GM19438 (cell line): ENCODE measurements around the gene IMMP2L.
"Not testable (repeated sequence)": the region's sequence is repeated elsewhere in the genome, so short reads cannot be mapped to it uniquely, and the experiment has no call there.

Source experiments
- ATAC-seq: cut with Tn5 transposase; IDR thresholded peaks from one replicate; pipeline ENCODE4 v1.9.1; 2021; ENCODE audit warnings: low read depth; ENCODE audit not compliant: unreplicated experiment

Gene IMMP2L

DNA sequence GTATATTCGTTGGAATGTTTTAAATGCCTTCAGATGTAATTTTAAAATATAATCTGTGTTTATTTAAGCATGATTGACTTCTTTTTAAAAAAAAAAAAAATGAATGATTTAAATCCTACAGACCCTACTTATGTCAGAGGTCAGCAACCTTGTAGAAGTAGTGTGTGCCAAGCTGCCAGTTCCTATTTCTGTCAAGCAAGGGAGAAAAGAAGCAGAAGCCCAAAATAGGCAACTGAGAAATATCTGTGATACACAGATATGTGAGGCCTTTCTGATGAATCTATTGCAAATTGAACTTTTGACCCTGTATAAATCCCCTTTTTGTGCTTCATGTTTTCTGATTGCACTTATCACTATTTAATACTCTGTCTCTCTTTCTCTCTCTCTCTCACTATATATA lies 271.9 kb downstream of the IMMP2L start:
- ATAC-seq = no peak

DNA sequence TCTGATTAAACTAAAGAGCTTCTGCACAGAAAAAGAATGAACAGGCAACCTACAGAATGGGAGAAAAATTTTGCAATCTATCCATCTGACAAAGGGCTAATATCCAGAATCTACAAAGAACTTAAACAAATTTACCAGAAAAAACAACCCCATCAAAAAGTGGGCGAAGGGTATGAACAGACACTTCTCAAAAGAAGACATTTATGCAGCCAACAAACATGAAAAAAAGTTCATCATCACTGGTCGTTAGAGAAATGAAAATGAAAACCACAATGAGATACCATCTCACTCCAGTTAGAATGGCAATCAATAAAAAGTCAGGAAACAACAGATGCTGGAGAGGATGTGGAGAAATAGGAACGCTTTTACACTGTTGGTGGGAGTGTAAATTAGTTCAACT lies 273.9 kb downstream of the IMMP2L start:
- not testable (repeated sequence) for ATAC-seq

DNA sequence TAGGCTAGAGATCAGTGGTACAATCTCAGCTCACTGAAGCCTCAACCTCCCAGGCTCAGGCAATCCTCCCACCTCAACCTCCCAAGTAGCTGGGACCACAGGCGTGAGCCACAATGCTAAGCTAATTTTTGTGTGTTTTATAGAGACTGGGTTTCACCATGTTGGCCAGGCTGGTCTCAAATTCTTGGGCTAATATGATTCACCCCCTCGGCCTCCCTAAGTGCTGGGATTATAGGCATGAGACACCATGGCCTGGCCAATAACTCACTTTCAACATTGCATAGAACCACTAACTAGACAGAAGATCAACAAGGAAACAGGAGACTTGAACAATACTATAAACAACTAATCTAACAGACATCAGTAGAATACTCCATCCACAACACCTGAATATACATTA lies 279.7 kb downstream of the IMMP2L start:
- ATAC-seq = no peak

DNA sequence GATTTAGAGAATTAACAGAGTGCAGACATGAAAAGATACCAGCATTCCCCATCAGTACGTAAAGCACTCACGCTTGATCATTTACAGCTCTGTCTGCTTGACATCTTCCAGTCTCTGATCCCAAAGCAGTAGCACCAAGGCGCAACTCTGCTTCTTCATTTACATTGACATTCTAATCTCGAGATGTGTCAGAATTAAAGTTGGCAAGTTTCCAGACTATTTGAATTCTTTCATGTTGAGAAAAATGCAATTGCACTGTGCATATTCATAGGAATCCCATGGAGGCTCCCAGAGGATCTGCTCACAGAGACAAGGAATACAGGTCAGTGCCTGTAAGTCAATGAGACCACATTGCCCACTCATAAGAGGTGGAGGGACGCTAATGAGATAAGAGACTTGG lies 287.4 kb downstream of the IMMP2L start:
- no peak for ATAC-seq

DNA sequence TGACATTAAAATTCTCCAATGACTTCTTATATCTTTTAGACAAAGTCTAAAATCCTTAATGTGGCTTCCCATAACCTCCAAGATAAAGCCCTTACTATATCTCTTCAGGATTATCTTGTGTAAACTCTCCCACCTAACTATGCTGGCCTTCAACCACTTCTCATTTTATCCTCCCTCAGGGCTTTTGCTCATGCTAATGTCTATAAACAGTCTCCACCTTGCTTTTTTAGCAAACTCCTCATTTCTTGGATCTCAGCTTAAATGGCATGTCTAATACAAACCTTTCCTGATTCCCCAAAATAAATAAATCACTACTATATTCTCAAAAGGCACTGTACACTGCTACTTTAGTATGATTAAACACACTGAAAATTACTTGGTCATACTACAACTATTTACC lies 290.2 kb downstream of the IMMP2L start:
- ATAC-seq = no peak

- ATAC-seq = not testable (repeated sequence)
Observed at GRCh38 chr7:111270794-111271193, 291.5 kb downstream of the IMMP2L start.

DNA sequence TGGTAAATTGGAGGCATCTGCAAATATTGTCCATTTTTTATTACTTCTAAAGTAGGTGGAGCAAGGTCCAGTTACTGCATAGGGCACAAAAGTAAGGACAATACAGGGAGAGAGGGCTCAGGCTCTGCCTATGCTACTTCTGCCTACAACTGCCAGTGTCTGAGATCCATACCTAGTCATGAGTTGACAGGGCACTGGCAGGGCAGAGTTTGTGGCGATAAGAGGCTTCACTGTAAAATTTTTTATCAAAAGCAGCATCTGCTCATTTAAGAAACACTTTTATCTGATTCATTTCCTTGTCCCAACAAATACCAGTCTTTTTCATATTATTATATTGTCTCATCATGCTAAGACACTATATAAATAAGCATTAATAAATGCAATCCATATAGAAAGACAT lies 293.4 kb downstream of the IMMP2L start:
- no peak for ATAC-seq

DNA sequence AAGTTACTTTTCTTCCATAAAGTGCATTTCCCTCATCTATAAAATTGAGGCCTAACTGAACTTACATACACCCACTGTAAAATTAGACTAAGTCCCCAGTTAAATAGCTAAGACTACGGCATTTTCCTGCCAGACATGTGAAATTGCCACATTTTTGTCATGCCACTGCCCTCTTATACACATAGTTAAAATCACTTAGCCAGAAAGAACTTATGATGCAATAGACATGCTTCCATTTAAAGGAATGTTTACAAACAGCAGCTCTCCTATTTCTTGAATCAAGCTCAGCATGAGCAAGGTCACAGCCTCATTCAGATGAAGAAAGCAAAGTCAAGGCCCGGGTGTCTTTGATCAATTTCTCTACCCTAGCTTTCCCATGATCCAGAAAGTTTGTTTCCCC lies 295.7 kb downstream of the IMMP2L start:
- no peak for ATAC-seq

DNA sequence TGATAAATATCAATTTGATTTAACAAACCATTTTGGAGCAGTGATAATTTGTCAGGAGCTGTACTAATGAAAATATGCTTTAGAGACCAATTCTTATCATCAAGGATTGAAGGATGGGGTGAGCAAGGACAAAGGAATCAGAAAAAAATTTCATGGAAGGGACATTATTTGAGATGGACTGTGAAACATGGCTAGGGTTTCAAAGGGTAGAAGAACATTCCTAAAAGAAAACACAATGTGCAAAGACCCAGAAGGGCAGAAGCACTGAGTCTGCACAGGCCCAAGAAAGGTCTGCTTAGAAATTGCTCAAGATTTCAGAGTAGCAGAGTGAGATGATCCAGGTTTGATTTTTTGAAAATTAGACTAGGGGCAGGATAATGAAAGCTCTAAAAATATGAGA lies 296.9 kb downstream of the IMMP2L start:
- no peak for ATAC-seq

- ATAC-seq = no peak
Observed at GRCh38 chr7:111264981-111265380, 297.3 kb downstream of the IMMP2L start.

- no peak for ATAC-seq
Observed at GRCh38 chr7:111264111-111264868, 298.0 kb downstream of the IMMP2L start.

GRCh38 chr7:111262293-111263116 lies 299.8 kb downstream of the IMMP2L start:
- no peak for ATAC-seq

DNA sequence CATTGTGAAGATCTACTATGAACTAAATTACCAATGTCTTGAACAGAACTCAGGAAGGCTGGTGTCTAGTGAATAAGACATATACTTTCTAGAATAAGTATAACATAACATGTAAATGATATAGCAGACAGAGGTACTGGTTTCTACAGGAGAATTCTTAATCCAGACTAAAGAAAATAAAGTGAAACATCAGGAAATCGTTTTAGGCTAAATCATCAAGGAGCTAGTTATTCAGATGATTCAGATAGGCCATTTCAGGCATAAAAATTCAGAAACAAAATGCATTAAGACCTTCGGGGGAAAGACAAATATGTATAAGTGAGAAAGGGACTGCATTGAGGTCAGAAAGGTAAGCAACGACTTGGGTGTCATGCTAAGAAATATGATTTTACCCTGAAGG lies 300.8 kb downstream of the IMMP2L start:
- no peak for ATAC-seq

- ATAC-seq = no peak
Observed at GRCh38 chr7:111259991-111260390, 302.3 kb downstream of the IMMP2L start.

- no peak for ATAC-seq
Observed at GRCh38 chr7:111256391-111256790, 305.9 kb downstream of the IMMP2L start.

- ATAC-seq = no peak
Observed at GRCh38 chr7:111255576-111255975, 306.7 kb downstream of the IMMP2L start.

DNA sequence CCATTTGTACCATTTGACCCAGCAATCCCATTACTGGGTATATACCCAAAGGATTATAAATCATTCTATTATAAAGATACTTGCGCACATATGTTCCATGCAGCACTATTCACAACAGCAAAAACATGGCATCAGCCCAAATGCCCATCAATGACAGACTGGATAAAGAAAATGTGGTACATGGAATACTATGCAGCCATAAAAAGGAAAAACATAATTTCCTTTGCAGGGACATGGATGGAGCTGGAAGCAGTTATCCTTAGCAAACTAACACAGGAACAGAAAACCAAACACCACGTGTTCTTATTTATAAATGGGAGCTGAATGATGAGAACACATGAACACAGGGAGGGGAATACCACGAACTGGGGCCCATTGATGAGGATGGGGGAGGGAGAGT lies 310.9 kb downstream of the IMMP2L start:
- ATAC-seq = not testable (repeated sequence)

GRCh38 chr7:111249807-111250206 lies 312.5 kb downstream of the IMMP2L start:
- ATAC-seq = not testable (repeated sequence)

DNA sequence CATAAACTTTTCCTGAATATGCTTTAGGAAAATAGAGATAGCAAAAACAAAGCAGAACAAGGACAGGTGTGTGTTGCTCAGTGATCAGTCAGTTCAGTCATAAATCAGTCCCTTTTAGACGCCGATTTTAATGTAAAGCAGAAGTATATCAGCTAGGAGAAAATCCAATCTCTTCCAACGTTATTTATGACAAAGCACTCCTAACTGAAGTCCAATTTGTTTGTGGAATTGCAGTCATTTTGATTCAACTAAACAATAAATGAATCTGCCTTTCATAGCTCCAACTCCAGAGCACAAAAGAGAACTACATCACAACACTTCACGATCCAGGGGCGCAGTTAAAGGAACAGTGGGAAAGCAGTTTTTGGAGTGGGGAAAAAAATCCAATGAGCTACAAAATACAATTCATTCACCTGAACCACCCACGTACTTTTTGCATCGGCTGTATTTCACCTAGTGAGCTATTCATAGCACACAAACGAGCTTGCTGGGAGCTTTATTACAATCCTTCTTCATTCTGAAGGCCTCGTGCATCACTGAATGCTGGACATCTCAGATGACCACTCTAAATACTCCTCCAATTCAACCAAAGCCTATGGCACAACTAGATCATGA lies 320.0 kb downstream of the IMMP2L start:
- ATAC-seq = no peak

- peak; percentile 58 for ATAC-seq
Observed at GRCh38 chr7:111240371-111240770, 321.9 kb downstream of the IMMP2L start.

GRCh38 chr7:111239437-111239836 lies 322.9 kb downstream of the IMMP2L start:
- ATAC-seq = no peak
